HG03095 (cell line): ENCODE results near the gene COL23A1.

Source experiments
- ATAC-seq: cut with Tn5 transposase; IDR thresholded peaks from one replicate; pipeline ENCODE4 v1.9.1; 2021; ENCODE audit warnings: moderate library complexity; ENCODE audit not compliant: unreplicated experiment

COL23A1 gene

GRCh38 chr5:178589180-178590140 is 733 bp downstream of the COL23A1 start:
- no peak for ATAC-seq

DNA sequence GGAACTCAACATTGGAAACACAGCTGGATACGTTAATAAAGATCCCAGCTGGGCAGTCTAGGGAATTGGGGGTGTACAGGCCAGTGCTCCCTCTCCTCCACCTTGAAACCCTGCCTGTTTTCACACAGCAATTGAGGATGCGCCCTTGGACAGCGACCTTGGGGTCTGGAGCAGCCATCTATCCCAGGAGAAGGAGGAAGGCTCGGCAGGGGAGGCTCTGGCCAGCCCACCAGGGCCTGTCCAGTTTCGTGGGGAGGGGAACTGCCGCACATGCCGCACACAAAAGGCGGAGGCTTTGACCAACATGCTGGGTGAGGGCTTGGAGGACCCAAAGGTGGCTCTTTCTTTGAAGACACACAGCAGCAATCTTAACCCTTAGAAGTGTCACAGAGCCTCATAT is 1.4 kb downstream of the COL23A1 start:
- no peak for ATAC-seq

DNA sequence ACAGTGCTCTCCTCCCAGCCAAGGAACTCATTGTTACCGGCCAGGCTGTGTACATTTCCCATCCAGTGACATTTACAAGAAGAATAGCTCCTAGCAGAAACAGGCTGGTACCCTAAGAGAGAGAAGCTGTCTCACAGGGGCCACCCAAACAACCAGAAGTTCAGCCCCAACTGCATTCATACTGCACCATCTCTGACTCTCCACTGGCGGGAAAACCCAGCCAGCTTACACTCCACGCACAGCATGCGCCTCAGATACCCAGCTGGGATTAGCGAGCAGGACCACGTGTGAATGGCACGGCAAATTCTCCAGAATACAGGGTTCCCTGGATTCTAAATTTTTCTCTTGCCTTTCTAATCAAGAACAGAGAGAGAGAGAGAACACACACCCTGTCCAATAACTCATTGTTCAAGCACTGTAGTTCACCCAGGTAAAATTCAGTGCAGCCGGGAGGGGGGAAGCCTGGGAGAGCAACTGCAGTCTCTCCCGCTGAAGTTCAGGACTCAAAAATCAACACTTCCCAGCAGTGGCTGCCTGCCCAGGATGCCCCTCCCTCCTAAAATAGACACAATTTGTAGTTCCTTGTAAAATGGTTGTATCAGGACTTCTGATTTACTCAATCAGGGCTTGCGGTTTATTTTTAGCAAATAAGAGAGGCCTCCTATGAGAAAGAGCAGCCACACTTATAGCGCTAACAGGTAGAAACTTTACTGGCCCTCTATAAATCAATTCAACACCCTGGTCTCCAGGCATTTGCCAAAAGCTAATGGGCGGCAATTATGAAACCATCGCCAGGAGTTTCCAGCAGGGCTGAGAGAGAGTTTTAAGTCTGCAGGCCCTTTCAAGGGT is 2.2 kb downstream of the COL23A1 start:
- ATAC-seq, result no peak

DNA sequence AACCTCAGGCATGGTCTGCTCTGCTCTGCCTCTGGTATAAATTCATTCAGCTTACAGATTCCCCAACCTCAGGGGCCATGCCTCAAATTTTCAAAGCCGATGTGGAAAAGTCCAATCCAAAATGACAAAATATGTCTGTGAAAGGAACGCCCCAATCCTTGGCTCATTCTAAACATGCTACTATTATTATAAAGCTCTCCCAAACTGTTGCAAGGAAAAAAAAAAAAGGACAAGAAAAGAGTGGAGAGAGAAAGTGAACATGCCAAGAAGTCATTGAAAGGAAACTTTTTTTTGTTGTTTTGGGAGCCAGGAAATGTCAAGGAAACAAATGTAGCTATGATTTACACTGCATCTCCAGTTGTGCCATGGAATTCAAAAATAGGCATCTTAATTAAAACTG is 3.8 kb downstream of the COL23A1 start:
- ATAC-seq, result no peak

DNA sequence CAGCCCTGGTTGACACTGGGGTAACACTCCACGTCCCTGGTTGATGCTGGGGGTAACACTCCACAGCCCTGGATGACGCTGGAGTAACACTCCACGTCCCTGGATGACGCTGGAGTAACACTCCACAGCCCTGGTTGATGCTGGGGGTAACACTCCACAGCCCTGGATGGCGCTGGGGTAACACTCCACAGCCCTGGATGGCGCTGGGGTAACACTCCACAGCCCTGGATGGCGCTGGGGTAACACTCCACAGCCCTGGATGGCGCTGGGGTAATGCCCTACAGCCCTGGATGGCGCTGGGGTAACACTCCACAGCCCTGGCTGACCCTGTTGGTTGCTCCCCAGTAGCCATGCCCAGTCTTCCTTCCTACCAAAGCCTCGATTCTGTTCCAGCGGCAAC is 4.8 kb downstream of the COL23A1 start:
- peak; percentile 88 for ATAC-seq

- no peak for ATAC-seq
These were observed 6.9 kb downstream of the COL23A1 start for GRCh38 chr5:178583279-178583678.

- no peak for ATAC-seq
These were observed 7.9 kb downstream of the COL23A1 start for GRCh38 chr5:178582291-178582690.

- ATAC-seq, result no peak
These were observed 8.6 kb downstream of the COL23A1 start for GRCh38 chr5:178581621-178582020.

DNA sequence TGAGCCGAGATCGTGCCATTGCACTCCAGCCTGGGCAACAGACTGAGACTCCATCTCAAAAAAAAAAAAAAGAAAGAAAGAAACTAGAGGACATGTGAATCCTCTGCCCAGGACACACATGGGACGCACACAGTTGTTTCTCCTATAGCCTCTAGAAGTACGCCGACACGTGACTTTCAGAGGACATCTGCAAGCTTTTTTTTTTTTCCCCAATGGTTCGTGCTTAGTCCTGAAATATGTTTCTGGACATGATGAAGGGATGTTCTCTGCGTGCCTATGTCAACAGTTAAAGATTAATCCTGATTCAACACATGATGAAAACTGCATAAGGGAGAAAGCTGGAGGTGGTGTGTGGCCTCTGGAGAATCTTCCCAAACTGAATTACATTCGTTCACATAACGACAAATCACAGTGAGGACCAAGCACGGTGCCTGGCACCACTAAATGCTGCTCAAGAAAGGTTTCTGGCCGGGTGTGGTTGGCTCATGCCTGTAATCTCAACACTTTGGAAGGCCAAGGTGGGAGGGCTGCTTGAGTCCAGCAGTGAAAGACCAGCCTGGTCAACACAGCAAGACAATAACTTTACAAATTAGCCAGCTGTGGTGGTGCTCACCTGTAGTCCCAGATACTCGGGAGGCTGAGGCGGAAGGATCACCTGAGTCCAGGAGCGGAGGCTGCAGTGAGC is 9.8 kb downstream of the COL23A1 start:
- ATAC-seq, result no peak

- no peak for ATAC-seq
These were observed 12.2 kb downstream of the COL23A1 start for GRCh38 chr5:178577944-178578343.

GRCh38 chr5:178577376-178577839 is 12.8 kb downstream of the COL23A1 start:
- ATAC-seq, result no peak

- ATAC-seq, result no peak
These were observed 13.4 kb downstream of the COL23A1 start for GRCh38 chr5:178576591-178577351.

- no peak for ATAC-seq
These were observed 17.0 kb downstream of the COL23A1 start for GRCh38 chr5:178573216-178573615.

GRCh38 chr5:178572617-178573016 is 17.6 kb downstream of the COL23A1 start:
- ATAC-seq, result no peak

DNA sequence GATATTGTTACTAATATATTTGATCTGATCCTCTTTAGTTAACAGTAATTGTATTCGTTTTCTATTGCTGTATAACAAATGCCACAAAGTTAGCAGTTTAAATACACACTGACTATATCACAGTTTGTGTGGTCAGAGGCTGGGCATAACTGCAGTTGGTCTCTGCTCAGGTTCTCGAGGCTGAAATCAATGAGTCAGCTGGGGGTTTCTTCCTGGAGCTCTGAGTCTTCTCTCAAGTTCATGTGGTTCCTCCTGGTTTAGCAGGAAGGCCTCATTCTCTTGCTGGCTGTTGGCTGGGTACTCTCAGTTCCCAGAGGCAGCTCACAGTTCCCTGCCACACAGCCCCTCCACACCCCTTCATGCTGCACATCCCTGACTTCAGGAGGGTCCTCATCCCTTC is 20.7 kb downstream of the COL23A1 start:
- ATAC-seq, result no peak

- no peak for ATAC-seq
These were observed 25.2 kb downstream of the COL23A1 start for GRCh38 chr5:178564811-178565550.

DNA sequence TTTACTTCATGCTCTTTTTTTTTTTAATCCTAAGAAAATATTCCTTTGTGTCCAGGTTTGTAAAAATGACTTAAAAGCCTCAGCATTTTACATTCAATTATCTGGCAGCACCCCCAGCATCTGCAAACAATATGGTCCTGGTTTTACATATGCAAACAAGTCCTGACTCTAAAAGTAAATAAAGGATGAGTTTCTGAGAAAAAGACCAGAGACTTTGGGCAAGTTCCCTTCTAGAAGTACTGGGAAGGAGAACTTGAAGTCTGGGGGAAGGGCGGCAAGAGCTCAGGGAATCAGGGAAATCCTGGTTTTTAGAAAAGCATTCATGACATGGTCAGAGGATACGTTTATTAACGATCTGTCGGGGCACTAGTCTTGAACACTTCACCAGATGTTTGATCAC is 25.8 kb downstream of the COL23A1 start:
- no peak for ATAC-seq

- ATAC-seq, result no peak
These were observed 26.6 kb downstream of the COL23A1 start for GRCh38 chr5:178563621-178564020.

DNA sequence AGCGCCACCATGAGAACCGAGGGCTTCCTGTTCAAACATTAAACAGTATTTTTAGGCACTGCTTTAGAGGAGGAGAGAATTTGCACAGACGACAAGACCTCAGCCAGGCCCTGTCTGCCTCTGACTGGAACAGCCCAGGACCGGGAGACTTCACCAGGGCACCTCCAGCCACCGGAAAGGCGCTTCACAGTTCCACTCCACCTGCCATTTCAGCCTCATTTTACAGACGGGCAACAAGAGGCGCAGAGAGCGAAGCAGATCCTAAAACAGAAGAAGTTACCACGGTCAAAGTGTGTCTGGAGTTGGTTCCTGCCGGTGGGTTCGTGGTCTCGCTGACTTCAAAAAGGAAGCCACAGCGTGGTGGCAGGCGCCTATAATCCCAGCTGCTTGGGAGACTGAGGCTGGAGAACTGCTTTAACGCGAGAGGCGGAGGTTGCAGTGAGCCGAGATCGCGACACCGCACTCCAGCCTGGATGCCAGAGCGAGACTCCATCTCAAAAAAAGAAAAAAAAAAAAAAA is 28.4 kb downstream of the COL23A1 start:
- ATAC-seq, result no peak
